G401 (cell line): ENCODE results near the gene SLC13A4. TPM values are rescaled to one million over a fixed set of nuclear protein-coding genes. Genes with fewer than 3 reads are reported as not detected.
"Not testable (repeated sequence)": the region's sequence is repeated elsewhere in the genome, so short reads cannot be mapped to it uniquely, and the experiment has no call there.

Experiments used
- DNase-seq: peaks from one replicate; pipeline ENCODE4 v3.0.0-alpha.2; 2015; ENCODE audit warnings: low spot score
- in situ Hi-C: cut with HindIII; loops from 2 replicates; pipeline ENCODE4 v1.10.0; 2016; ENCODE audit warnings: low sequenced_read_pairs, mixed read lengths
- total RNA-seq: library from RNA; depleted of rRNA; stranded (reverse); fragments of >200 nt; shearing (Covaris generic); gene quantifications from 2 replicates; pipeline ENCODE4 v1.2.3, GENCODE V29; 2014; rRNA removed

SLC13A4 gene
- total RNA-seq, 1 experiment from 2014 or later, result 0.31 TPM

GRCh38 chr7:135650831-135651573 is 77.0 kb downstream of the SLC13A4 start:
- DNase-seq, result no peak
- in situ Hi-C loops, result no loop called here

DNA sequence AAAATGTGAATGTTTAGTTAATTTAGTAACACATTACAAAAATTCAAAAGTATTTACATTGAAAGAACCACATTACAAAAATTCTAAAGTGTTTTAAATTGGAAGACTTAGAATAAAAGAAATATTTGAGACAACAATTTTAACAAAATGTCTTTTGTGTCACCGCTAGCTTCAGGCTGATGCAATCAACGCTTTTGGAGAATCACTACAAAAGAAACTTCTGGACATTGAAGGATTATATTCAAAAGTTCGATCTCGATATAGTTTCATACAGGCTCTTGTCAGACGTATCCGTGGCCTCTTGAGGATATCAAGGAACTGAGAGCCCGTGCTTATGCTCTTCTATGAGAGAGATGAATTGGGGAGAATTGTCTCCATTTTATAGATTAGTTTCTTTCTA is 79.8 kb downstream of the SLC13A4 start:
- no peak for DNase-seq
- in situ Hi-C loops, result no loop called here

- in situ Hi-C loops, result no loop called here
- no peak for DNase-seq
These were observed 80.2 kb downstream of the SLC13A4 start for GRCh38 chr7:135647755-135648154.

DNA sequence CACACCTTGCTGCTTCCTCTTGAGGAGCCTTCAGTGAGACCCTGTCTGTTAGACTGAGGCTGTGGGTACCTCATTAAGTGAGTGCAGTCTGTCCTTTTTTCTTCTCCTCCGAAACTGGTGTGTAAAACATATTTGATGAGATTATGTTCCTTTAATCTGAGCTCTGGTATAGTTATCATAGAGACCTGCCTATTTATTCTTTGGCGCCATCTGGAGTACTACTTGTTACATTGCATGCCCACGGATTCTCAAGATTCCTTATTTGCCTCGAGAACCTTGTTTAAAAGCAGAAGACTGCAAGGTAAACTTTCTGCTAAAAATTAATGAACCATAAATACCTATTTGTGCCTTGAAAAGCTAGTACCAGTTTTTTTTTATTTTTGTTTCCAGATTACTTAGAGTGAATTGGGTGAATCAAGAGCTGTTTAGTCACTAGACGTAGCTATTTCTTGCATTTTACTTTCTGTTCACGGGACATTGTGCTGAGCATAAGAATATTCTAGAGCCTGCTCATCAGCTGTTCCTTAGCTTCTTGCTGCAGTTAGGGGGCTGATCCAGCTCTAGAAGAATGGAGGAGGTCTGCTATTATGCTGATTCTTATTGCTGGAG is 82.6 kb downstream of the SLC13A4 start:
- in situ Hi-C loops, result no loop called here
- peak; percentile 43 for DNase-seq

- in situ Hi-C loops, result no loop called here
- DNase-seq, result no peak
These were observed 83.3 kb downstream of the SLC13A4 start for GRCh38 chr7:135644729-135645128.

GRCh38 chr7:135644154-135644553 is 83.8 kb downstream of the SLC13A4 start:
- no peak for DNase-seq
- in situ Hi-C loops, result no loop called here

GRCh38 chr7:135639690-135640089 is 88.3 kb downstream of the SLC13A4 start:
- in situ Hi-C loops, result loop anchor here (10.0 kb wide), 1 partner anchor 55 kb away; no protein-coding TSS in a partner anchor
- DNase-seq, result not testable (repeated sequence)

DNA sequence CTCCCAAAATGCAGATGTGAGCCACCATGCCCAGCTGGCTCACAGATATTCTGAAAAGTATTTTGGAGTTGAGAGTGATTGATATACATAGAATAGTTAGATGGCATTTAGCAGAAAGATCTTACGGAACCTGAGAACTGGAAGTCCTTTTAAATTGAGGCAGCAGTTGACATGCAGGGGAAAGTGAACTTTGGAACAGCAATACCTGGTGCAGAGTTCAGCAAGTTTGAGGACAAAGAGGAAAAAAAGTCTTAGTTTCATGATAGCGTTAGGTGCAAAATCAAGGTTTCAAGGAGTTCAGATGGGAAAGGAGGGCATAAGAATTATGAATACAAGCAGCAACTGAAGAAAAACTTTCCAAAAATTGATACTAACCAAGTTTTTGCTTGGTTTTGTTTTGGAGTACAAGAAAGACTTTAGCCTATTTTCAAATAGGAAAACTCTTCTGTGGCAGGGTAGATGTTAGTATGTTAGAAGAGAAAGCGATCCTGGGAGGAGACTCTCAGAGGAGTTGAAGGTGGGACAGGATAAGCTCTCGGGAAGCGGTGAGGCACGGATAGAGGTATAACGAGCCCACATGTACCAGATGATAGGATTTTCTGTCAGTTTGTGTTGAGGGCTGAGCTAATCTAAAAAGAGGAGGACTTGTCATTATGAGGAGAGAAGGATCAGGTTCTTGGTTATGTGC is 93.7 kb downstream of the SLC13A4 start:
- DNase-seq, result no peak
- in situ Hi-C loops, result loop anchor here (10.0 kb wide), 1 partner anchor 50 kb away; no protein-coding TSS in a partner anchor

Other genes with a start within 250 kb of the SLC13A4 start
- 5.8 and 9.5 TPM in 2 replicates for gene CNOT4, start 218.1 kb downstream of the SLC13A4 start, total RNA-seq
- 47.0 and 88.3 TPM in 2 replicates for gene NUP205, start 170.3 kb downstream of the SLC13A4 start, total RNA-seq
- gene STMP1, start 65.7 kb downstream of the SLC13A4 start, total RNA-seq, result 20.1 and 34.1 TPM in 2 replicates
- not detected in 2 replicates for gene FAM180A, start 20.6 kb upstream of the SLC13A4 start, total RNA-seq
- gene MTPN, start 249.2 kb upstream of the SLC13A4 start, total RNA-seq, result 80.6 and 115 TPM in 2 replicates